Neural progenitor cell (in vitro differentiated cells): ENCODE results near the gene PRDM11. TPM values are rescaled to one million over a fixed set of nuclear protein-coding genes. Genes with fewer than 3 reads are reported as not detected.
A peak's percentile ranks its signal among the peaks of the same experiment; 100 is the strongest.

ENCODE experiments used
- DNase-seq: peaks from one replicate; pipeline ENCODE4 v3.0.0-alpha.2; 2016; ENCODE audit warnings: low spot score
- H2AFZ ChIP-seq: fragments of 200-600 bp; sonication (generic); replicated peaks from 2 replicates; pipeline ENCODE4 v1.6.1; 2016; ENCODE audit warnings: antibody characterized with exemption
- H3F3A ChIP-seq: fragments of 200-600 bp; sonication (generic); 2 replicates; pipeline ENCODE4 v1.6.1; 2016; ENCODE audit warnings: antibody characterized with exemption, low read depth
- H3K27ac ChIP-seq: fragments of 200-600 bp; sonication (generic); 2 replicates; pipeline ENCODE4 v1.5.1; 2016; ENCODE audit warnings: mild to moderate bottlenecking
- H3K27me3 ChIP-seq: fragments of 200-600 bp; sonication (generic); 2 replicates; pipeline ENCODE4 v1.6.1; 2016; ENCODE audit warnings: mild to moderate bottlenecking, moderate library complexity
- H3K36me3 ChIP-seq: fragments of 200-600 bp; sonication (generic); 2 replicates; pipeline ENCODE4 v1.5.1; 2016
- H3K4me1 ChIP-seq: fragments of 200-600 bp; sonication (generic); 2 replicates; pipeline ENCODE4 v1.6.1; 2016; ENCODE audit warnings: mixed run types
- H3K4me2 ChIP-seq: fragments of 200-600 bp; sonication (generic); 2 replicates; pipeline ENCODE4 v1.6.1; 2016
- H3K4me3 ChIP-seq: fragments of 200-600 bp; sonication (generic); 2 replicates; pipeline ENCODE4 v1.5.1; 2016
- H3K79me2 ChIP-seq: fragments of 200-600 bp; sonication (generic); 2 replicates; pipeline ENCODE4 v1.6.1; 2016; ENCODE audit warnings: low read depth
- H3K9ac ChIP-seq: fragments of 200-600 bp; sonication (generic); 2 replicates; pipeline ENCODE4 v1.6.1; 2016
- H3K9me3 ChIP-seq: fragments of 200-600 bp; sonication (generic); 2 replicates; pipeline ENCODE4 v1.5.1; 2016; ENCODE audit warnings: low read depth
- H4K20me1 ChIP-seq: fragments of 200-600 bp; sonication (generic); 2 replicates; pipeline ENCODE4 v1.6.1; 2016; ENCODE audit warnings: low read depth
- H3K27ac Mint-ChIP-seq: 3 replicates; pipeline ENCODE4 v1.8.0; 2021; ENCODE audit warnings: mixed read lengths
- H3K27me3 Mint-ChIP-seq: 2 replicates; pipeline ENCODE4 v1.8.0; 2022; ENCODE audit warnings: low read depth, mild to moderate bottlenecking, inconsistent platforms, moderate library complexity, mixed read lengths; ENCODE audit not compliant: insufficient read depth
- H3K36me3 Mint-ChIP-seq: 3 replicates; pipeline ENCODE4 v1.8.0; 2021; ENCODE audit warnings: mixed read lengths
- H3K4me1 Mint-ChIP-seq: 3 replicates; pipeline ENCODE4 v1.8.0; 2021; ENCODE audit warnings: mixed read lengths
- H3K4me3 Mint-ChIP-seq: 3 replicates; pipeline ENCODE4 v1.8.0; 2021; ENCODE audit warnings: mild to moderate bottlenecking, moderate library complexity, mixed read lengths
- H3K9me3 Mint-ChIP-seq: 3 replicates; pipeline ENCODE4 v1.8.0; 2020; ENCODE audit warnings: mixed read lengths
- CTCF ChIP-seq: fragments of 200-600 bp; sonication (generic); IDR thresholded peaks from 2 replicates; pipeline ENCODE4 v1.5.1; 2017; ENCODE audit warnings: antibody characterized with exemption, mild to moderate bottlenecking
- EZH2 ChIP-seq: fragments of 200-600 bp; sonication (generic); IDR thresholded peaks from 2 replicates; pipeline ENCODE4 v1.6.1; 2017; ENCODE audit warnings: antibody characterized with exemption, mild to moderate bottlenecking, moderate library complexity
- EZH2phosphoT487 ChIP-seq: fragments of 200-600 bp; sonication (generic); IDR thresholded peaks from 2 replicates; pipeline ENCODE4 v1.6.1; 2017; ENCODE audit warnings: antibody characterized with exemption
- total RNA-seq: library from RNA; depleted of rRNA; stranded (reverse); fragments of >200 nt; gene quantifications from 2 replicates; pipeline ENCODE4 v1.2.3, GENCODE V29; 2015; ENCODE audit warnings: low replicate concordance

PRDM11 gene
- total RNA-seq, 1 donor from 2014 or later: 1.8 TPM

GRCh38 chr11:45193695-45194094 is 47.3 kb downstream of the PRDM11 start:
- Histone ChIP-seq H2AFZ (no peak overlapping the region), H3K4me3 (no peak overlapping the region), H3K9me3 (no peaks in the 10 kb centered on the region), H3K27ac (no peak overlapping the region), H4K20me1 (no peaks in the 10 kb centered on the region), H3F3A (no peaks in the 10 kb centered on the region), H3K4me1 (no peaks in the 10 kb centered on the region), H3K79me2 (no peaks in the 10 kb centered on the region), H3K9ac (no peak overlapping the region), H3K36me3 (no peaks in the 10 kb centered on the region), H3K4me2 (no peak overlapping the region), H3K27me3 (no peaks in the 10 kb centered on the region)
- peaks cover 5% of the 10 kb centered on the region for H3K27me3 Mint-ChIP-seq
- H3K36me3 Mint-ChIP-seq: peaks cover 10% of the 10 kb centered on the region
- no peak for DNase-seq
- H3K4me3 Mint-ChIP-seq: no peak overlapping the region
- TF ChIP-seq EZH2: no peak
- TF ChIP-seq CTCF: no peak
- TF ChIP-seq EZH2phosphoT487: no peak
- no peaks in the 10 kb centered on the region for H3K9me3 Mint-ChIP-seq
- peak overlapping the region; percentile 37 for H3K27ac Mint-ChIP-seq
- H3K4me1 Mint-ChIP-seq: peaks cover 5% of the 10 kb centered on the region

- peaks cover 9% of the 10 kb centered on the region for H3K9me3 Mint-ChIP-seq
- no peaks in the 10 kb centered on the region for H4K20me1 ChIP-seq
- H3K9me3 ChIP-seq: no peaks in the 10 kb centered on the region
- no peaks in the 10 kb centered on the region for H3K79me2 ChIP-seq
- peaks cover 5% of the 10 kb centered on the region for H3K27me3 Mint-ChIP-seq
- H3K4me3 Mint-ChIP-seq: no peak overlapping the region
- no peak for TF ChIP-seq EZH2phosphoT487
- TF ChIP-seq EZH2: no peak
- peak; percentile 32 for TF ChIP-seq CTCF
- H3K36me3 ChIP-seq: no peaks in the 10 kb centered on the region
- no peak overlapping the region for H3K4me3 ChIP-seq
- no peak overlapping the region for H2AFZ ChIP-seq
- H3K36me3 Mint-ChIP-seq: peaks cover 19% of the 10 kb centered on the region
- no peak overlapping the region for H3K9ac ChIP-seq
- H3F3A ChIP-seq: peaks cover 3% of the 10 kb centered on the region
- DNase-seq: peak; percentile 55
- H3K4me2 ChIP-seq: no peak overlapping the region
- peaks cover 6% of the 10 kb centered on the region for H3K4me1 ChIP-seq
- H3K27ac ChIP-seq: no peak overlapping the region
- H3K4me1 Mint-ChIP-seq: peaks cover 15% of the 10 kb centered on the region
- no peak overlapping the region for H3K27ac Mint-ChIP-seq
- no peaks in the 10 kb centered on the region for H3K27me3 ChIP-seq
These were observed 58.3 kb downstream of the PRDM11 start for GRCh38 chr11:45204761-45205160.

GRCh38 chr11:45205978-45206377 is 59.5 kb downstream of the PRDM11 start:
- H3K36me3 ChIP-seq: no peaks in the 10 kb centered on the region
- H3F3A ChIP-seq: peaks cover 5% of the 10 kb centered on the region
- no peak overlapping the region for H3K4me3 ChIP-seq
- H3K9me3 ChIP-seq: no peaks in the 10 kb centered on the region
- H3K27me3 ChIP-seq: no peaks in the 10 kb centered on the region
- peaks cover 9% of the 10 kb centered on the region for H3K9me3 Mint-ChIP-seq
- H3K27me3 Mint-ChIP-seq: peaks cover 9% of the 10 kb centered on the region
- no peak overlapping the region for H2AFZ ChIP-seq
- no peak overlapping the region for H3K27ac Mint-ChIP-seq
- no peak overlapping the region for H3K4me2 ChIP-seq
- no peak for DNase-seq
- no peak for TF ChIP-seq CTCF
- TF ChIP-seq EZH2phosphoT487: no peak
- no peak for TF ChIP-seq EZH2
- no peak overlapping the region for H3K27ac ChIP-seq
- no peaks in the 10 kb centered on the region for H4K20me1 ChIP-seq
- H3K9ac ChIP-seq: no peak overlapping the region
- peaks cover 14% of the 10 kb centered on the region for H3K4me1 ChIP-seq
- no peaks in the 10 kb centered on the region for H3K79me2 ChIP-seq
- peaks cover 23% of the 10 kb centered on the region for H3K4me1 Mint-ChIP-seq
- H3K36me3 Mint-ChIP-seq: peaks cover 19% of the 10 kb centered on the region
- H3K4me3 Mint-ChIP-seq: no peak overlapping the region
